Bronchial epithelial cell (primary cell): ENCODE results near the gene ADIRF. TPM values are rescaled to one million over a fixed set of nuclear protein-coding genes. Genes with fewer than 3 reads are reported as not detected.

ENCODE experiments used
- DNase-seq: peaks from one replicate; pipeline ENCODE4 v3.0.0-alpha.2; 2010; ENCODE audit warnings: low read depth
- FAIRE-seq: peaks from 2 replicates; lab custom pipeline; 2011; peaks lifted over from hg19 to GRCh38; lab: Jason Lieb, UNC
- H3K27me3 ChIP-seq: 2 replicates; pipeline ENCODE4 v1.5.1; 2011; ENCODE audit warnings: low read length; ENCODE audit not compliant: control insufficient read depth, insufficient read depth
- H3K36me3 ChIP-seq: 2 replicates; pipeline ENCODE4 v1.5.1; 2011; ENCODE audit warnings: low read length; ENCODE audit not compliant: control insufficient read depth, insufficient read depth
- H3K4me3 ChIP-seq: 2 replicates; pipeline ENCODE4 v1.5.1; 2011; ENCODE audit warnings: mild to moderate bottlenecking, low read depth, low read length, control low read depth
- total RNA-seq: library from RNA; depleted of rRNA; stranded (reverse); fragments of >200 nt; gene quantifications from 2 replicates; pipeline ENCODE4 v1.2.1, GENCODE V29; 2014
- TF ChIP-seq, protein P1 (sequence below): IDR thresholded peaks from 2 replicates; pipeline ENCODE4 v1.5.1; 2011; ENCODE audit warnings: mild to moderate bottlenecking, moderate library complexity, low read length, control low read depth, inconsistent platforms; ENCODE audit not compliant: insufficient read depth, severe bottlenecking

The ADIRF gene
- total RNA-seq, 1 donor from 2014 or later: 25.3 TPM

DNA sequence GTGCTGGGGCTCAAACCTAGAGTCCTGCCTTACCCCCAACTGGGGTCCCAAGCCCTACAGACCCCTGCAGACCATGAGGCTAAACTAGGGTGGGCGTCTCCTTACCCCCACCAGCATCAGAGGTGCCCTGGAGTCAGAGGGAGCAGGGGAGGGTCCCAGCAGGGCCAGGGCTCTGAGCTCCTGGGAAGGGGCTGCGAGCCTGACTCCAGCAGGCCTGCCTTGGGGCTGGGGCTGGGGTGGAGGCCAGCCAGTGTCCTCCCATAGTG, 8.6 kb upstream of the ADIRF start:
- Histone ChIP-seq H3K36me3 (peaks cover 1% of the 10 kb centered on the region), H3K4me3 (no peak overlapping the region), H3K27me3 (no peaks in the 10 kb centered on the region)
- no peak for FAIRE-seq
- TF ChIP-seq, protein P1, sequence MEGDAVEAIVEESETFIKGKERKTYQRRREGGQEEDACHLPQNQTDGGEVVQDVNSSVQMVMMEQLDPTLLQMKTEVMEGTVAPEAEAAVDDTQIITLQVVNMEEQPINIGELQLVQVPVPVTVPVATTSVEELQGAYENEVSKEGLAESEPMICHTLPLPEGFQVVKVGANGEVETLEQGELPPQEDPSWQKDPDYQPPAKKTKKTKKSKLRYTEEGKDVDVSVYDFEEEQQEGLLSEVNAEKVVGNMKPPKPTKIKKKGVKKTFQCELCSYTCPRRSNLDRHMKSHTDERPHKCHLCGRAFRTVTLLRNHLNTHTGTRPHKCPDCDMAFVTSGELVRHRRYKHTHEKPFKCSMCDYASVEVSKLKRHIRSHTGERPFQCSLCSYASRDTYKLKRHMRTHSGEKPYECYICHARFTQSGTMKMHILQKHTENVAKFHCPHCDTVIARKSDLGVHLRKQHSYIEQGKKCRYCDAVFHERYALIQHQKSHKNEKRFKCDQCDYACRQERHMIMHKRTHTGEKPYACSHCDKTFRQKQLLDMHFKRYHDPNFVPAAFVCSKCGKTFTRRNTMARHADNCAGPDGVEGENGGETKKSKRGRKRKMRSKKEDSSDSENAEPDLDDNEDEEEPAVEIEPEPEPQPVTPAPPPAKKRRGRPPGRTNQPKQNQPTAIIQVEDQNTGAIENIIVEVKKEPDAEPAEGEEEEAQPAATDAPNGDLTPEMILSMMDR: no peak
- no peak for DNase-seq

DNA sequence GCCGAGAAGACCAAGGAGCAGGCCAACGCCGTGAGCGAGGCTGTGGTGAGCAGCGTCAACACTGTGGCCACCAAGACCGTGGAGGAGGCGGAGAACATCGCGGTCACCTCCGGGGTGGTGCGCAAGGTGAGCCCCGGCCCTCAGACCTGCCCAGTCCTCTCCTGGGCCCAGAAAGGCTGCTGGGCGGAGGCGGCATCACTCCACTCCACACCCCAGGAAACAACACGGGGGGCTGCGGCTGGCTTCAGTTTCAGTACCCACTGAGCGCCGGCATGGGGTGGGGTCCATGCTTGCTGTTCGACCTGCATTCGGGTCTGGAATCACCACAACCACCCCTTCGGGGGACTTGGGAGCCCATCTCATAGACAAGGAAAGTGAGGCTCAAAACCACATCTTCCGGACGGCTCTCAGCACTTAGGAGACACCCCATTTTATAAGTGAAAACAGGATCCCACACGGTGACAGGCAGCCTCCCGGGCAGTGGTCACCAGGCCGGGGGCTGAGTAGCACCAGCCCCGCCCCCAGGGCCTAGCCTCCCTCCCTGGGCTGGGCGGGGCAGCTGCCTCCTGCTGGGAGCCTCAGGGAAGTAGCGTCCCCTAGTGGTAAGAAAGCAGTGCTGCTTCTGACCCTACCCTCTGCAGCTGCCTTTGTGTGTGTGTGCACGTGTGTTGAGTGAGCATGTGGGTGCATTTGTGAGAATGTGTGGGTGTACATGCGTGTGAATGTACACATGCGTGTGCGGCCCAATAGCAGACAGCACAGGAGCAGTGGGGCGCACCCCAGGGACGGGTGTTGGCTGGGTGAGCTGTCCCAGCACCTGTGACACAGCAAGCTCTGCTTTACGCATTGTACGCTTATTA, 8.0 kb upstream of the ADIRF start:
- peaks cover 1% of the 10 kb centered on the region for H3K36me3 ChIP-seq
- DNase-seq: peak; percentile 61
- no peak overlapping the region for H3K4me3 ChIP-seq
- H3K27me3 ChIP-seq: no peaks in the 10 kb centered on the region
- TF ChIP-seq, protein P1: peak; percentile 97
- no peak for FAIRE-seq

DNA sequence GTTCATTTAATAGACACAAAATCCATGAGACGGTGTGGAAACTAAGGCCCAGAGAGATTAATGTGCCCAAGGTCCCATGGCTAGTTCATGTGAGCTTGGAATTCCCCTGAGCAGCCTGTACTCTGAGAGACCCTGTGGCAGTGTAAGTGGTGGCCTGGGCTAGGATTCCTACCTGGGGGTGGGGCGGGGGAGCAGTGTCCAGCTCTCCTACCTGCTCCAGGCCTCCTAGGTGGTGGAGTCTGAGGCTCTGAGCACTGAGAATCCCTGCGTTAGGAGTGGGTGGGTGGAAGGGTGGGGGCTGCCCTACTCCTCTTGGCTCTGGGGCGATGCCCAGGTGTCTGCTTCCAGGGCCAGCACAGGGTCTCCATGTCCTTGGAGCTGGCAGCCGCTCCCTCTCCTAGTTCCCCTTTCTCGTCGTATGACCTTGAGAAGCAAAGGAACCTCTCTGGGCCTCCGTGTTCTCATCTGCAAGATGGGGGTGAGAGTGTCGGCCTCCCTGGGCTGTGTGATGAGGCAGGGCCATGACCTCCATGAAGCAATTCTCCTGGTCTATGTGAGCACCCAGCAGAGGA, 7.3 kb upstream of the ADIRF start:
- Histone ChIP-seq H3K27me3 (no peaks in the 10 kb centered on the region), H3K36me3 (peaks cover 3% of the 10 kb centered on the region), H3K4me3 (no peak overlapping the region)
- DNase-seq: no peak
- TF ChIP-seq, protein P1: no peak
- no peak for FAIRE-seq

DNA sequence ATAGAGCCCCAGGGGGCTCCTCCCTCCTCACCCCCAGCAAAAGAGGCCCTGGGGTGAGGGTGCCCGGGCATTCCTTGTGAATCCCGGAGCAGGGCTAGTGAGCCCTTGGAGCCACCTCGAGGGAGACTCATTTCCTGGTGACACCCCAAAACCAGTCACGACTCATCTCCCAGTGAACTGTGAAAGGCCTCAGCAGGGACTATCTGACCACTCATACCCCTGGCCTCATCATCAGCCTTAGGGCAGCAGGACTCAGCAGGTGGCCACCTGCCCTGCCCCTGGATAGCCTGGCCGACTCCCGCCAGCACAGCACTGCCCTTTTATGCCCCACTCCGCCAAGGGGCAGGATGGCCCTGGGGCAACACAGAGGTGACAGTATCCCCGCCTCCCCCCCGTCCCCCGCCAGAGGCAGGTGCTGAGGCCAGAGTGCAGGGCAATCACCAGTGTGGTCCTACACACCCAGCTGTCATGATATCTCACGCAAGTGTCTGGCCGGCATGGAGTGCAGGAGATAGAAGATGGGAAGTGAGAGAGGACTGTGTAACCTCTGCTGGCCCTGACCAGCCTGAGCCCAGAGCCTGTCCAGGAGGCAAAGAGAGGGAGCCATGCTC, 6.7 kb upstream of the ADIRF start:
- DNase-seq (peak; percentile 29), FAIRE-seq (no peak)
- Histone ChIP-seq H3K4me3 (no peak overlapping the region), H3K27me3 (no peaks in the 10 kb centered on the region), H3K36me3 (peaks cover 3% of the 10 kb centered on the region)
- TF ChIP-seq, protein P1: no peak

DNA sequence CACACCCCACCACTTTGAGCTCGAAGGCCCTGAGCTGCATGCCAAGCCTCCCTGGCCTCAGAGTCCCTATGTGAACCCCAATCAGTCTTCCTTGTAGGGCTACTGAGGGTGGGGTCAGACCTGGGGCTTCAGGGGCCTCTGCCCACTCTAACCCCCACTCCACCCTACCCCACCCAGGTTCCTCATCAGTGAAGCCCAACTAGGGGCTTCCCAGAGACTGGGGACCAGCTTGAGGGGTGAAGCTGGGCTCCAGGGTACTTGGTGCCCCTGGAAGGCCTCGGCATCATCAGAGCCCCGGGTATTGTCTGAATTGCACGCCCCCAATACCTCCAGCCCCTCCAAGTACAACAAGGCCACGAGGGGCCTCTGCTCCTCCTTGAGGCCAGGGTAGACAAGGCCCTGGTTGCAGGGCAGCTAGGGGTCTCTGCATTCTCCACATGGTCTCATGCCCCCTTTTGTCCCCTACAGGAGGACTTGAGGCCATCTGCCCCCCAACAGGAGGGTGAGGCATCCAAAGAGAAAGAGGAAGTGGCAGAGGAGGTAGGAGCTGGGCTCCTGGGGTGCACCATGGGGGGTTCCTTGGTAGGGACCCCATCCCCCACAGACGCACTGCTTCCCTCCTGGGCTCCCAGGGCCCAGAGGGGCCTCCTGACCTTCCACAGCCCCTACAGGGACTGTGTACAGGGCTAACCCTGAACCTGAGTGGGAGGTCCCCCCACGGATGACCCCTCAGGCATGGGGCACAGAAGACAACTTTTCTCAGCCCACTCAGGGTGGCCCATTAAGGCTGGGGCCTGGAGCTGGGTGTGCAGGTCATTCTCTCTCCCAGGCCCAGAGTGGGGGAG, 5.9 kb upstream of the ADIRF start:
- DNase-seq: no peak
- Histone ChIP-seq H3K36me3 (peaks cover 3% of the 10 kb centered on the region), H3K4me3 (no peak overlapping the region), H3K27me3 (no peaks in the 10 kb centered on the region)
- FAIRE-seq: no peak
- TF ChIP-seq, protein P1: no peak
